HepG2 (cell line): ENCODE measurements around the gene ADCY7. TPM values are rescaled to one million over a fixed set of nuclear protein-coding genes. Genes with fewer than 3 reads are reported as not detected.

ENCODE experiments used
- ATAC-seq: fragments of 200-7000 bp; cut with Tn5 transposase; 3 replicates; pipeline ENCODE4 v1.9.1; 2020; ENCODE audit warnings: mild to moderate bottlenecking, moderate library complexity
- BruUV-seq: library from RNA; stranded (reverse); fragments of 400-500 nt; replicated peaks from 2 replicates; lab custom pipeline; 2021; lab: Mats Ljungman, UMichigan
- CTCF ChIA-PET: fragments of 300-600 bp; formaldehyde crosslinking; extraction: SDS; loops from one replicate; lab custom pipeline; 2021; ENCODE audit warnings: low total read pairs, inconsistent platforms, low intra/inter-chr PET ratio; lab: Yijun Ruan, JAX
- POLR2A ChIA-PET: fragments of 350-600 bp; sonication (Branson Sonifier 250); formaldehyde crosslinking; loops from one replicate; lab custom pipeline; 2020; ENCODE audit warnings: antibody characterized with exemption, inconsistent platforms; lab: Yijun Ruan, JAX
- DNase-seq: peaks from one replicate; pipeline ENCODE4 v3.0.0-alpha.2; 2015; ENCODE audit warnings: low spot score
- FAIRE-seq: peaks from 3 replicates; lab custom pipeline; 2011; peaks lifted over from hg19 to GRCh38; lab: Jason Lieb, UNC
- H2AFZ ChIP-seq: one replicate; pipeline ENCODE4 v1.6.1; 2011; ENCODE audit warnings: low read length, inconsistent platforms
- H3K27ac ChIP-seq: fragments of 300-600 bp; 3 replicates; pipeline ENCODE4 v1.8.0; 2011; ENCODE audit warnings: mixed run types, mild to moderate bottlenecking, mixed read lengths, low read length, inconsistent platforms; ENCODE audit not compliant: insufficient read depth; ENCODE audit errors: extremely low read length
- H3K27me3 ChIP-seq, 2 experiments: fragments of 200-600 bp in 1 of 2; 2 replicates in 1 of 2; 3 replicates in 1 of 2; pipeline versions ENCODE4 v1.6.0 to v1.8.0; 2011; ENCODE audit warnings: low read length in 2 of 2, mild to moderate bottlenecking in 2 of 2, moderate library complexity in 2 of 2, inconsistent platforms in 1 of 2; ENCODE audit not compliant: insufficient read depth in 2 of 2, control insufficient read depth in 1 of 2
- H3K36me3 ChIP-seq, 2 experiments: fragments of 200-600 bp in 1 of 2; replicated peaks in 1 of 2; 2 replicates in 1 of 2; 3 replicates in 1 of 2; pipeline versions ENCODE4 v1.5.1 to v1.8.0; 2011; ENCODE audit warnings: low read length in 2 of 2, inconsistent platforms in 1 of 2; ENCODE audit not compliant: insufficient read depth in 2 of 2, control insufficient read depth in 1 of 2
- H3K4me1 ChIP-seq: 2 replicates; pipeline ENCODE4 v1.5.1; 2012; ENCODE audit warnings: low read length, inconsistent platforms; ENCODE audit not compliant: insufficient read depth
- H3K4me2 ChIP-seq: 2 replicates; pipeline ENCODE4 v1.6.0; 2011; ENCODE audit warnings: low read depth, low read length, inconsistent platforms
- H3K4me3 ChIP-seq, 3 experiments: fragments of 200-600 bp in 1 of 3; sonication (generic), shearing (Covaris generic) in 1 of 3; replicated peaks in 1 of 3; 2 replicates each; pipeline ENCODE4 v1.5.1; 2011 to 2016; ENCODE audit warnings: low read length in 3 of 3, inconsistent platforms in 2 of 3, low read depth in 2 of 3, mild to moderate bottlenecking in 2 of 3, control low read depth in 1 of 3, mixed read lengths in 1 of 3; ENCODE audit not compliant: insufficient read depth in 1 of 3
- H3K79me2 ChIP-seq: one replicate; pipeline ENCODE4 v1.6.1; 2011; ENCODE audit warnings: low read length, inconsistent platforms; ENCODE audit not compliant: insufficient read depth
- H3K9ac ChIP-seq: 2 replicates; pipeline ENCODE4 v1.6.0; 2011; ENCODE audit warnings: mild to moderate bottlenecking, low read depth, low read length, inconsistent platforms; ENCODE audit not compliant: insufficient read depth
- H3K9me3 ChIP-seq: 2 replicates; pipeline ENCODE4 v1.5.1; 2012; ENCODE audit warnings: mild to moderate bottlenecking, low read length
- H4K20me1 ChIP-seq: 2 replicates; pipeline ENCODE4 v1.6.0; 2011; ENCODE audit warnings: inconsistent platforms, mild to moderate bottlenecking, low read length, moderate library complexity; ENCODE audit not compliant: insufficient read depth
- FOSL2 ChIP-seq: sonication (generic); formaldehyde crosslinking; IDR thresholded peaks from 2 replicates; pipeline ENCODE4 v1.4.0; 2020; ENCODE audit warnings: missing genetic modification reagents
- HOMEZ ChIP-seq: IDR thresholded peaks from 2 replicates; pipeline ENCODE4 v1.6.1; 2016; ENCODE audit warnings: low read depth
- KDM6A ChIP-seq: IDR thresholded peaks from 2 replicates; pipeline ENCODE4 v1.6.1; 2016; ENCODE audit warnings: low read depth
- KLF15 ChIP-seq: sonication (generic); formaldehyde crosslinking; IDR thresholded peaks from 2 replicates; pipeline ENCODE4 v1.8.1; 2023; ENCODE audit warnings: borderline replicate concordance, mild to moderate bottlenecking, inconsistent platforms, missing genetic modification reagents, mixed read lengths
- RBAK ChIP-seq: sonication (generic); formaldehyde crosslinking; IDR thresholded peaks from 2 replicates; pipeline ENCODE4 v1.5.1; 2020; ENCODE audit warnings: mild to moderate bottlenecking, missing genetic modification reagents
- SOX13 ChIP-seq, 3 experiments: fragments of 450-650 bp in 1 of 3; sonication (generic) in 1 of 3; formaldehyde crosslinking in 1 of 3; IDR thresholded peaks in 2 of 3; conservative IDR thresholded peaks in 1 of 3; 2 replicates each; pipeline versions ENCODE4 v1.5.0 to v1.6.1; 2016 to 2020; ENCODE audit warnings: antibody characterized with exemption in 1 of 3, mild to moderate bottlenecking in 1 of 3, missing compliant biosample characterization in 1 of 3, missing genetic modification reagents in 1 of 3, moderate library complexity in 1 of 3
- SOX6 ChIP-seq, 2 experiments: fragments of 450-650 bp in 1 of 2; sonication (generic) in 1 of 2; formaldehyde crosslinking in 1 of 2; IDR thresholded peaks; 2 replicates each; pipeline versions ENCODE4 v1.4.0 to v1.6.1; 2017 to 2020; ENCODE audit warnings: antibody characterized with exemption in 1 of 2, mild to moderate bottlenecking in 1 of 2, missing genetic modification reagents in 1 of 2
- ZBTB39 ChIP-seq: sonication (generic); formaldehyde crosslinking; IDR thresholded peaks from 2 replicates; pipeline ENCODE4 v1.5.0; 2020; ENCODE audit warnings: missing genetic modification reagents
- ZMYM2 ChIP-seq: sonication (generic); formaldehyde crosslinking; IDR thresholded peaks from 2 replicates; pipeline ENCODE4 v1.8.0; 2022; ENCODE audit warnings: mild to moderate bottlenecking, missing genetic modification reagents
- ZNF44 ChIP-seq: sonication (generic); formaldehyde crosslinking; IDR thresholded peaks from 2 replicates; pipeline ENCODE4 v1.5.1; 2020; ENCODE audit warnings: mild to moderate bottlenecking, missing genetic modification reagents
- ZNF629 ChIP-seq: sonication (generic); formaldehyde crosslinking; conservative IDR thresholded peaks from 2 replicates; pipeline ENCODE4 v1.5.0; 2020; ENCODE audit warnings: missing genetic modification reagents
- ZNF784 ChIP-seq: sonication (generic); formaldehyde crosslinking; IDR thresholded peaks from 2 replicates; pipeline ENCODE4 v1.5.1; 2020; ENCODE audit warnings: missing genetic modification reagents, mild to moderate bottlenecking, borderline replicate concordance
- WGBS: methylation state at CpG from one replicate; pipeline ENCODE4 v1.1.6; 2017; ENCODE audit warnings: low lambda C conversion rate; 5-methylcytosine and 5-hydroxymethylcytosine counted together
- in situ Hi-C: cut with HindIII; loops from 2 replicates; pipeline ENCODE4 v1.10.0; 2017; ENCODE audit warnings: low pct_unique_long_range_greater_than_20kb; ENCODE audit not compliant: extremely low pct_ligation_motif_present
- intact Hi-C: fragments of 100-400 bp; cut with micrococcal nuclease; formaldehyde crosslinking; loops from one replicate; pipeline ENCODE4 v1.10.0; 2022; ENCODE audit not compliant: unreplicated experiment
- polyA plus RNA-seq, 8 experiments: library from polyadenylated mRNA; depleted of rRNA in 3 of 8; stranded (reverse) in 7 of 8; unstranded in 1 of 8; fragments of >200 nt; fragmentation: Illumina TruSeq in 4 of 8; extraction: Trizol in 4 of 8; gene quantifications; 2 replicates each; pipeline versions ENCODE4 v1.2.1 to v1.2.3, GENCODE V29; 2011 to 2016; ENCODE audit warnings: low read depth in 4 of 8, missing spikeins in 1 of 8, mixed read lengths in 1 of 8; ENCODE audit not compliant: insufficient read depth in 1 of 8
- total RNA-seq, 5 experiments: library from RNA; depleted of rRNA; stranded (reverse); fragments of >200 nt; fragmentation: Illumina TruSeq; extraction: Trizol; gene quantifications; 2 replicates each; pipeline ENCODE4 v1.2.3, GENCODE V29; 2016; ENCODE audit warnings: low read depth in 1 of 5

The ADCY7 gene
- total and polyA plus RNA-seq, 2 of the 13 experiments (the other 11 are each of a cell fraction or from before 2014, with no cell fraction given): 2.2 to 4.3 TPM

- intact Hi-C loops: no loop called here
- Histone ChIP-seq H2AFZ (no peak overlapping the region), H3K36me3 (peaks cover 13 to 54% of the 10 kb centered on the region in 2 experiments), H3K79me2 (no peaks in the 10 kb centered on the region), H4K20me1 (no peaks in the 10 kb centered on the region), H3K4me1 (peaks cover 25% of the 10 kb centered on the region), H3K4me3 (no peak overlapping the region), H3K27ac (no peak overlapping the region), H3K9ac (no peak overlapping the region), H3K27me3 (no peaks in the 10 kb centered on the region), H3K9me3 (no peaks in the 10 kb centered on the region), H3K4me2 (no peak overlapping the region)
- POLR2A ChIA-PET: no interaction called here
- WGBS: 97% methylated on average over 8 of the region's 8 CpGs
- FAIRE-seq: no peak
- TF ChIP-seq KLF15 (CRISPR knock-in tag): no peak
- peak; percentile 48 for TF ChIP-seq FOSL2 (CRISPR knock-in tag)
- no peak for ATAC-seq
- DNase-seq: no peak
- in situ Hi-C loops: no loop called here
- no TSS peak for BruUV-seq
- CTCF ChIA-PET: no interaction called here
These were observed 69.0 kb downstream of the ADCY7 start for GRCh38 chr16:50335196-50335958.

GRCh38 chr16:50336884-50337283 is 70.5 kb downstream of the ADCY7 start:
- in situ Hi-C loops: no loop called here
- POLR2A ChIA-PET: no interaction called here
- ATAC-seq: peak; percentile 56; the same call in 2 of the 3 replicates

More at GRCh38 chr16:50336884-50337283, 70.5 kb downstream of the ADCY7 start:
- WGBS: 86% methylated on average over 1 of the region's 1 CpG
- Histone ChIP-seq H3K27me3 (no peaks in the 10 kb centered on the region), H4K20me1 (no peaks in the 10 kb centered on the region), H3K36me3 (peaks cover 16 to 59% of the 10 kb centered on the region in 2 experiments), H3K4me3 (no peak overlapping the region), H3K27ac (no peak overlapping the region)
- intact Hi-C loops: no loop called here
- no peak for DNase-seq
- no peak for FAIRE-seq
- CTCF ChIA-PET: no interaction called here
- TF ChIP-seq ZBTB39 (CRISPR knock-in tag): 0 out of 2 replicates have a peak, but pooled peaks have one; percentile 50
- peak; percentile 77 for TF ChIP-seq ZNF784
- no peak for TF ChIP-seq RBAK
- TF ChIP-seq KDM6A (CRISPR knock-in tag): no peak
- no peak for TF ChIP-seq SOX13 (IDR thresholded peaks at IDR 0.05)
- TF ChIP-seq SOX13 (CRISPR knock-in tag; conservative IDR thresholded peaks at IDR 0.05 in 1 of 2, IDR thresholded peaks at IDR 0.05 in 1 of 2): peak in 1 of 2 experiments; percentile 39; a peak in 1 of 4 replicates
- no peak for TF ChIP-seq ZMYM2 (CRISPR knock-in tag)
- no peak for TF ChIP-seq HOMEZ (CRISPR knock-in tag)
- 0 out of 2 replicates have a peak, but pooled peaks have one; percentile 33 for TF ChIP-seq ZNF629
- no peak for TF ChIP-seq SOX6 (IDR thresholded peaks at IDR 0.05)
- TF ChIP-seq SOX6 (CRISPR knock-in tag; IDR thresholded peaks at IDR 0.05): peak; percentile 24; the same call in 1 of the 2 replicates
- no peak for TF ChIP-seq ZNF44 (CRISPR knock-in tag)
- TF ChIP-seq, all 625 proteins: peak for 5
- no peaks in the 10 kb centered on the region for H3K9me3 ChIP-seq
- no peak overlapping the region for H3K9ac ChIP-seq
- H2AFZ ChIP-seq: no peak overlapping the region
- BruUV-seq: no TSS peak
- H3K4me1 ChIP-seq: peaks cover 23% of the 10 kb centered on the region
- H3K4me2 ChIP-seq: no peak overlapping the region
- H3K79me2 ChIP-seq: no peaks in the 10 kb centered on the region
